Measurements from ENCODE around the gene TFAM.

TFAM gene

DNA sequence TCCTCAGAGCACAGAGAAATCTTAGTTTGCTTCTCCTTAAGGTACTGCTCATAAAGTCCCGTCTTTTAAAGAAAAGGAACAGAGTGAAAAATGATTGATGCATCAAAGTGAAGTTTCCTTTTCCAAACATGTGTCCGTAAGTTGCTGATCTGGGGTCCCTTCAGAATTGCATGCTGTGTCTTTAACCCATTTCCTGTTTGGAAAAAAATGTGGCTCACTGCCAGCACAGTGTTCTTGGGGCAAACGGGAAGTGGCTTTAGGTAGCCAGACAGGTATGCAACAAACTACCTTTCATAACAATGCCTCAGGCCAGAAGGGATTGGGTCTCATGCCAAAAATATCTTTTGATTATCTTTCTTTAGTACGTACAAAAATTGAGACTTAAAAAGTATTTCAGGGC lies 50.9 kb downstream of the TFAM start:
- DNase-seq = no peak

DNA sequence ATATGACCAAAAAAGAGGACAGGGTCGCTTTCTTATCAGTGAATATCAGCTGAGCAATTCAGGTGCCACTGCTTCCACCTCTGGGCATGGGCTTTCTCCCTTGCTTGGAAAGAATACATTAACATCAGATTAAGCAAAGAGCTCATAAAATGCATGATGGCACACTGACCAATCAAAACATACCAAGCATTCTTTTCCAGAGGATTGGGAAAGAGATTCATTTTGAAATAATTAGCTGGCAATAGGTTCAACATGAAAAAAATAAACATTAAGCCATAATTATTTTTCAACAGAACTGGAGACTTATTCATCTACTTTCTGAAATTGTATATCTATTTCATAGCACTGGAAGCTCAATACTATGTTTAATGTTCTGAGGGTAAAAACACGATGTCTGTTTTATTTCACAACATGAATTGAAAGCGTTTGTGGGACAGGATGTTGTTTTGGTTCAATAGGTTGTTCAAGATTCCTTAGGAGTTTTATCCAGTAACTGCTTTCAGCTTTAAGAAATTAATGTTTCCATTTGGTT lies 53.2 kb downstream of the TFAM start:
- DNase-seq = no peak

DNA sequence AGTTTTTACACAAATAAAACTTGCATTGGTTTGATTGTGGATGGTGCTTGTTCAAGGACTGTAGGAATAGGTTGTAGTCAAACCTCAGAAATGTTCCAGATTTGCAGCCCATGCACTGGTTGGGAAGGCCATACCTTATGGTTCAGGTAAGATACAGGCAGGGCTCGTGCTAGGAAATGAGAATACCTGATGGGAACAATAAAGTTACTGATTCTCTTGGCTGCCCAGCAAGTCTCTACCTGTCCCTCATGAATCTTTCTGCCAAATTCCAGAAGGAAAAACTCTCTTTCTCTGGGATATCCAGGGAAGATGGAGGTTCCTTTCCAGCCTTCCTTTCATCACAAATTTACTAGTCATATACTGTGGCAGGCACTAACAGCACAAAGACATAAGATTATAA lies 53.8 kb downstream of the TFAM start:
- DNase-seq = no peak

DNA sequence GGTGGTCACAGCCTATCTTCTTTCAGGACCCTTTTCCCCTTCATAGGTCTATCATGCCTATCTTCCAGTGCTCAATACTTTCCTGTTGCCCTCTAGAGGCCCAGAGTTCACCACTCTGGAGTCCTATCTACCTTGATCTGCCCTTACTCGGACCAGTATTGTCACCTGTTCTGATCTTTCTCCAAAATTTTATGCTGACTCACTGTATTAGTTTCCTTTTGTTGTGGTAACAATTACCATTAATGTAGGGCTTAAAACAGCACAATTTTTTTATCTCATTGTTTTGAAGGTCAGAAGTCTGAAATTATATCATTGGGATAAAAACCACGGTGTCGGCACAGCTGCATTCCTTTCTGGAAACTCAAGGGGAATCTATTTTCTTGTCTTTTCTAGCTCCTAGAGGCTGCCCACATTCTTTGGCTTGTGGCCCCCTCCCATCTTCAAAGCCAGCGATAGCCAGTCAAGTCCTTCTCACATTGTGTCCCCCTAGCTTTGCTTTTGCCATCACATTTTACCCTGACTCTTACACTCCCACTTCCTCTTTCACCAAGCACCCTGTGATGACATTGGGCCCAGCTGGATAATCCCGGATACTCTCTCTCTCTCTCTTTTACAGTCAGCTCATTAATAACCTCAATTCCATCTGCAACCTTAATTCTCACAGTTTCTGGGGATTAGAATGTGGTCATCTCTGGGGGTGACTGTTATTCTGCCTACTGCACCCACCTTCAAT lies 54.6 kb downstream of the TFAM start:
- no peak for DNase-seq

DNA sequence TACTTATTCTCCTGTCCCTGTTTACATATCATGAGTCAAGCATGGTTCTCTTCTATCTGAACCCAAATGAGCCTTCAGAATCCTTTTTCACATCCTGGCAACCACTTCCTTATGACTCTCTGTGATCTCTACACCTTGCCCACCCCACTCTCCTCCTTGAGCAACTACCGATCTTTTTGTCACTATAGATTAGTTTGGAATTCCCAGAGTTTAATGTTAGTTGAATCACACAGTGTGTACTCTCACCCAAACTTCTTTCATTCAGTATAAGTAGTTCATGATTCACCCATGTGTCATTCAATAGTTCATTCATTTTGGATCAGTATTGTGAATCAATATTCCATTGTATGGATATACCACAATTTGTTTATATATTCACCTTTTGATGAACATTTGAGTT lies 55.3 kb downstream of the TFAM start:
- no peak for DNase-seq

DNA sequence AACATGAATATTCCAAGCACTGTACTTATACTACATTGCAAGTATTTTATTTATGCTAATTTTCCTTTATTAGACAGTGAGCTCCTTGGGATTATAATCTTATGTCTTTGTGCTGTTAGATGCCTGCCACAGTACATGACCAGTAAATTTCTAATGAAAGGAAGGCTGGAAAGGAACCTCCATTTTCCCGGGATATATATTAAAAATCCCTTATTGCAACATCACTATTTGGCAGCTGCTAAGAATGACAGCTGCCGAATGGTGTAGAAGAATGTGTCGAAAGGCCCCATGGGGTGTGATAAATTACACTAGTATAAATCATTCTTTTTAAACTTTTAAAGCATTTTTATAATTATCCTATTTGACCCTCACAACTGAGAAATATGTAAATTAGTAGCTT lies 59.1 kb downstream of the TFAM start:
- DNase-seq = no peak

DNA sequence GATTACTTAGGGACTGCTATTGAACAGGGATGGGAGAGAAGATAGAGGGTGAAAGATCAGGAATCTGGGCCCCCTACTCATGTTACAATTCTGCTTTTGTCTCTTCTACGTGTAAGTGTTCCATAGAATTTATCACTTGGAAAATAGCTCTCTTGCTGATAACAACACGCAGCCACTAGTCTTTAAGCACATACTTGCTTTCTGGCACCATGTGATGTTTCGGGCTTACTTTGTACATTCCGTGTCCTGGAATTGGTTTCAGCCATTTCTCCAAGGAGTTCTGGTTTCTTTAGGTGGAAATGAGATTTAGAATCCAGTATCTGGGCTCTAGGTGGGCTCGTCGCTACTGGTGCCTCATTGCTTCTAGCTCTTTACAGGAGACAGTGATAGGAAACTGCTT lies 59.7 kb downstream of the TFAM start:
- no peak for DNase-seq

DNA sequence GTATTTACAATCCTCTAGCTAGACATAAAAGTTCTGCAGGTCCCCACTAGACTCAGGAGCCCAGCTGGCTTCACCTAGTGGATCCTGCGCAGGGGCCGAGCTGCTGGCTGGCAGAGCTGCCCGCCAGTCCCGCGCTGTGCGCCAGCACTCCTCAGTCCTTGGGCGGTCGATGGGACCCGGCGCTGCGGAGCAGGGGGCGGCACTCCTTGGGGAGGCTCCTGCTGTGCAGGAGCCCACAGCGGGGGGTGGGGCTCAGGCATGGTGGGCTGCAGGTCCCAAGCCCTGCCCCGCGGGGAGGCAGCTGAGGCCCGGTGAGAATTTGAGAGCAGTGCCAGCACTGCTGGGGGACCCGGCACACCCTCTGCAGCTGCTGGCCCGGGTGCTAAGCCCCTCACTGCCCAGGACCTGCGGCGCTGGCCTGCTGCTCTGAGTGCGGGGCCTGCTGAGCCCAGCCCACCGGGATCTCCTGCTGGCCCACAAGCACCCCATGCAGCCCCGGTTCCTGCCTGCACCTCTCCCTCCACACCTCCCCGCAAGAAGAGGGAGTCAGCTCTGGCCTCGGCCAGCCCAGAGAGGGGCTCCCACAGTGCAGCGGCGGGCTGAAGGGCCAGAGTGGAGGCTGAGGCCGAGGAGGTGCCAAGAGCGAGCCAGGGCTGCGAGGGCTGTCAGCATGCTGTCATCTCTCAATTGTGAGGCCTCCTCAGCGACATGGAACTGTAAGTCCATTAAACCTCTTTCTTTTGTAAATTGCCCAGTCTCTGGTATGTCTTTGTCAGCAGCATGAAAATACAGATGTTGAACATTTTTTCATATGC lies 63.1 kb downstream of the TFAM start:
- DNase-seq = no peak

All from NCI-H524 (cell line).